Liver (tissue), 2 donors: ENCODE data around the gene FAT4.

ENCODE experiments used
- TF ChIP-seq, protein P1 (sequence below): fragments of 150-350 bp; IDR thresholded peaks from 2 replicates; pipeline ENCODE4 v1.5.1; 2017; ENCODE audit warnings: improper control_type of control experiment, low read depth, low read length; ENCODE audit not compliant: missing input control
- TF ChIP-seq, protein P2 (sequence below): IDR thresholded peaks from 2 replicates; pipeline ENCODE4 v1.6.1; 2016; ENCODE audit warnings: antibody characterized with exemption
- donor health status: healthy.

DNA sequence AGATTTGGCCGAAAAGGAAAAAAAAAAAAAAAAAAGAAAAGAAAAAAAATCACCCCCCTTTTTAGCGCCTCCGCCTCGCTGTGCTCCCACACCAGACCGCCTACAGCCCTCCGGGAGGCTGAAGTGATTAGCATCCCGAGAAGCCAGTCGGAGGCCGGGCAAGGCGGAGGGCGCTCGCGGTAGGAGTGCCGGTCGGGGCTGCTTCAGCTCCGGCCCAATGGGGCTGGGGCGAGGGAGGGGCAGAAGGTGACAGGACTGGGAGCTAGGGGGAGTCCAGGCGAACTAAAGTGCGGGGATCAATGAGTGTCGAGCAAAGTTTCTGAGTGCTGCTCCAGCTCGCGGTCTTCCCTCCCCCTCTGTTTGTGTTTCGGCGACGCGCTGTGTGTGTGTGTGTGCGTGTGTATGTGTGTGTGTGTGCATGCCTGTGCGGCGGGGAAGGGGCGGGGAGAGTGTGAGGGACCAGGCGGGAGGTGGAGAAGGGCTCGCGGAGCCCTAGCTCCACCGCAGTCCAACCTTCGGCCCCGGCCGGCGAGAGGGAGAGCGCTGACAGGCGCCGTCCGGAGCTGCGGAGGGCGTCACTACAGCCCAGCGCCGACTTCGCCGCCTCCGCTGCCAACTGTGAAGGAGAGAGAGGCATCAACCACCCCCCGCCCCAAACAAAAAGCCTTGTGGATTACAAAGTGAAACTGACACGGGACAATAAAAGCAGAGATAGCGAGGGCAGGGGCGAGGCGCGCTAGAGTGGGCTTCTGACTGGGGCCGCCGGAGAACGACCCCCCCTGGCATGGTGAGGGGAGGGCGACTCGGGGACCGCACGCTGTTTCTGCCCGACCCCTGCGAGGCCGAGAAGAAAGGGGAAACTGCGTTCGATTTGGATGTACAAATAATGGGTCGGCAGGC lies at the start of gene FAT4:
- TF ChIP-seq, protein P1, sequence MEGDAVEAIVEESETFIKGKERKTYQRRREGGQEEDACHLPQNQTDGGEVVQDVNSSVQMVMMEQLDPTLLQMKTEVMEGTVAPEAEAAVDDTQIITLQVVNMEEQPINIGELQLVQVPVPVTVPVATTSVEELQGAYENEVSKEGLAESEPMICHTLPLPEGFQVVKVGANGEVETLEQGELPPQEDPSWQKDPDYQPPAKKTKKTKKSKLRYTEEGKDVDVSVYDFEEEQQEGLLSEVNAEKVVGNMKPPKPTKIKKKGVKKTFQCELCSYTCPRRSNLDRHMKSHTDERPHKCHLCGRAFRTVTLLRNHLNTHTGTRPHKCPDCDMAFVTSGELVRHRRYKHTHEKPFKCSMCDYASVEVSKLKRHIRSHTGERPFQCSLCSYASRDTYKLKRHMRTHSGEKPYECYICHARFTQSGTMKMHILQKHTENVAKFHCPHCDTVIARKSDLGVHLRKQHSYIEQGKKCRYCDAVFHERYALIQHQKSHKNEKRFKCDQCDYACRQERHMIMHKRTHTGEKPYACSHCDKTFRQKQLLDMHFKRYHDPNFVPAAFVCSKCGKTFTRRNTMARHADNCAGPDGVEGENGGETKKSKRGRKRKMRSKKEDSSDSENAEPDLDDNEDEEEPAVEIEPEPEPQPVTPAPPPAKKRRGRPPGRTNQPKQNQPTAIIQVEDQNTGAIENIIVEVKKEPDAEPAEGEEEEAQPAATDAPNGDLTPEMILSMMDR, result peak; percentile 18
- TF ChIP-seq, protein P2, sequence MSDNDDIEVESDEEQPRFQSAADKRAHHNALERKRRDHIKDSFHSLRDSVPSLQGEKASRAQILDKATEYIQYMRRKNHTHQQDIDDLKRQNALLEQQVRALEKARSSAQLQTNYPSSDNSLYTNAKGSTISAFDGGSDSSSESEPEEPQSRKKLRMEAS, result peak; percentile 79
